K562 (cell line): Measurements from ENCODE around the gene SNRPA. TPM values are rescaled to one million over a fixed set of nuclear protein-coding genes. Genes with fewer than 3 reads are reported as not detected.

ENCODE experiments used
- BRCA1 ChIP-seq, 2 experiments: fragments of 450-650 bp in 1 of 2; sonication (generic) in 1 of 2; formaldehyde crosslinking in 1 of 2; IDR thresholded peaks; 2 replicates each; pipeline versions ENCODE4 v1.5.0 to v1.6.1; 2017 to 2020; ENCODE audit warnings: mild to moderate bottlenecking in 1 of 2, missing genetic modification reagents in 1 of 2
- CTBP1 ChIP-seq: fragments of 450-650 bp; IDR thresholded peaks from 2 replicates; pipeline ENCODE4 v1.6.1; 2016; ENCODE audit warnings: borderline replicate concordance
- ESRRA ChIP-seq: fragments of 450-650 bp; IDR thresholded peaks from 2 replicates; pipeline ENCODE4 v1.6.1; 2014; ENCODE audit warnings: low read depth, mild to moderate bottlenecking, moderate library complexity, borderline replicate concordance
- HLTF ChIP-seq: fragments of 450-650 bp; IDR thresholded peaks from 2 replicates; pipeline ENCODE4 v1.6.1; 2016
- IRF1 ChIP-seq: sonication (generic); formaldehyde crosslinking; IDR thresholded peaks from 2 replicates; pipeline ENCODE4 v1.8.0; 2022; ENCODE audit warnings: missing genetic modification reagents, mild to moderate bottlenecking, borderline replicate concordance
- NR2C2 ChIP-seq, 2 experiments: fragments of 200-800 bp in 1 of 2; sonication (Bioruptor generic) in 1 of 2; sonication (generic) in 1 of 2; formaldehyde crosslinking in 1 of 2; IDR thresholded peaks; 2 replicates each; pipeline versions ENCODE4 v1.6.1 to v1.8.0; 2016 to 2022; ENCODE audit warnings: mild to moderate bottlenecking in 1 of 2, missing compliant biosample characterization in 1 of 2, missing genetic modification characterization in 1 of 2, missing genetic modification reagents in 1 of 2
- RAD21 ChIP-seq, 2 experiments: fragments of 250-450 bp in 1 of 2; fragments of 450-650 bp in 1 of 2; sonication (Bioruptor Pico) in 1 of 2; formaldehyde crosslinking in 1 of 2; IDR thresholded peaks in 1 of 2; conservative IDR thresholded peaks in 1 of 2; 2 replicates each; pipeline versions ENCODE4 v1.4.0 to v1.8.0; 2020 to 2022; ENCODE audit warnings: mild to moderate bottlenecking in 2 of 2, moderate library complexity in 1 of 2
- SMAD3 ChIP-seq: fragments of 450-650 bp; formaldehyde crosslinking; conservative IDR thresholded peaks from 2 replicates; pipeline ENCODE4 v1.4.0; 2020; ENCODE audit warnings: mild to moderate bottlenecking
- ZNF584 ChIP-seq: fragments of 200-800 bp; sonication (Bioruptor generic); IDR thresholded peaks from 2 replicates; pipeline ENCODE4 v1.6.1; 2016; ENCODE audit warnings: low read depth, mild to moderate bottlenecking, missing genetic modification characterization, missing compliant biosample characterization
- polyA plus RNA-seq, 8 experiments: library from polyadenylated mRNA; depleted of rRNA in 4 of 8; stranded (reverse) in 5 of 8; unstranded in 3 of 8; fragments of >200 nt; fragmentation: Nextera tagmentation in 2 of 8; fragmentation: Illumina TruSeq in 1 of 8; extraction: Ambion mirVana in 2 of 8; extraction: Trizol in 1 of 8; gene quantifications; 2 replicates each; pipeline versions ENCODE4 v1.2.1 to v1.2.3, GENCODE V29; 2011 to 2014; ENCODE audit warnings: inconsistent platforms in 1 of 8, missing spikeins in 1 of 8
- total RNA-seq, 7 experiments: library from RNA; depleted of rRNA in 6 of 7; stranded (reverse); fragments of >200 nt in 6 of 7; fragmentation: Illumina TruSeq in 2 of 7; extraction: Trizol in 2 of 7; gene quantifications; 2 replicates each; pipeline versions ENCODE4 v1.2.1 to v1.2.3, GENCODE V29; 2011 to 2021; ENCODE audit warnings: low replicate concordance in 1 of 7
- TF ChIP-seq, protein P1 (sequence below): fragments of 450-650 bp; formaldehyde crosslinking; IDR thresholded peaks from 2 replicates; pipeline ENCODE4 v1.4.0; 2020; ENCODE audit warnings: mild to moderate bottlenecking, moderate library complexity

Gene SNRPA
- total and polyA plus RNA-seq, 9 of the 15 experiments (the other 6 are each of a cell fraction or from before 2014, with no cell fraction given), result 16.3 to 311 (median 193) TPM

GRCh38 chr19:40799558-40800338 lies 48.7 kb downstream of the SNRPA start (continued):
- TF ChIP-seq BRCA1 (IDR thresholded peaks at IDR 0.05) (no peak), BRCA1 (CRISPR knock-in tag; IDR thresholded peaks at IDR 0.05) (no peak), NR2C2 (CRISPR knock-in tag; IDR thresholded peaks at IDR 0.05) (no peak), NR2C2 (tag; IDR thresholded peaks at IDR 0.05) (no peak), SMAD3 (CRISPR knock-in tag) (no peak), RAD21 (CRISPR knock-in tag; conservative IDR thresholded peaks at IDR 0.05 in 1 of 2, IDR thresholded peaks at IDR 0.05 in 1 of 2) (no peak), HLTF (no peak), CTBP1 (no peak), ESRRA (no peak), IRF1 (CRISPR knock-in tag) (no peak), ZNF584 (CRISPR knock-in tag) (no peak)
- TF ChIP-seq, protein P1, sequence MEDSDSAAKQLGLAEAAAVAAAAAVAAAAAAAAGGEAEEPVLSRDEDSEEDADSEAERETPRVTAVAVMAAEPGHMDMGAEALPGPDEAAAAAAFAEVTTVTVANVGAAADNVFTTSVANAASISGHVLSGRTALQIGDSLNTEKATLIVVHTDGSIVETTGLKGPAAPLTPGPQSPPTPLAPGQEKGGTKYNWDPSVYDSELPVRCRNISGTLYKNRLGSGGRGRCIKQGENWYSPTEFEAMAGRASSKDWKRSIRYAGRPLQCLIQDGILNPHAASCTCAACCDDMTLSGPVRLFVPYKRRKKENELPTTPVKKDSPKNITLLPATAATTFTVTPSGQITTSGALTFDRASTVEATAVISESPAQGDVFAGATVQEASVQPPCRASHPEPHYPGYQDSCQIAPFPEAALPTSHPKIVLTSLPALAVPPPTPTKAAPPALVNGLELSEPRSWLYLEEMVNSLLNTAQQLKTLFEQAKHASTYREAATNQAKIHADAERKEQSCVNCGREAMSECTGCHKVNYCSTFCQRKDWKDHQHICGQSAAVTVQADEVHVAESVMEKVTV (CRISPR knock-in tag), result no peak
